Activated T-cell treated with anti-CD3 and anti-CD28 coated beads, Interleukin-2, amount 50 U/mL, for 24 hours (primary cell): ENCODE measurements around the gene ITIH5.
A peak's percentile ranks its signal among the peaks of the same experiment; 100 is the strongest.
"Not testable (repeated sequence)": the region's sequence is repeated elsewhere in the genome, so short reads cannot be mapped to it uniquely, and the experiment has no call there.

ENCODE experiments used
- DNase-seq: peaks from one replicate; pipeline ENCODE4 v3.0.0-alpha.2; 2020
- H3K27ac Mint-ChIP-seq: 2 replicates; pipeline ENCODE4 v1.8.0; 2020; ENCODE audit warnings: mild to moderate bottlenecking, mixed read lengths
- H3K27me3 Mint-ChIP-seq: 2 replicates; pipeline ENCODE4 v1.8.0; 2020; ENCODE audit warnings: mixed read lengths
- H3K36me3 Mint-ChIP-seq: 2 replicates; pipeline ENCODE4 v1.8.0; 2020; ENCODE audit warnings: low read depth, mixed read lengths
- H3K4me1 Mint-ChIP-seq: 2 replicates; pipeline ENCODE4 v1.8.0; 2020; ENCODE audit warnings: low read depth, mixed read lengths
- H3K4me3 Mint-ChIP-seq: 2 replicates; pipeline ENCODE4 v1.8.0; 2020; ENCODE audit warnings: mild to moderate bottlenecking, moderate library complexity, mixed read lengths
- H3K9me3 Mint-ChIP-seq: 2 replicates; pipeline ENCODE4 v1.8.0; 2020; ENCODE audit warnings: mixed read lengths

Gene ITIH5

DNA sequence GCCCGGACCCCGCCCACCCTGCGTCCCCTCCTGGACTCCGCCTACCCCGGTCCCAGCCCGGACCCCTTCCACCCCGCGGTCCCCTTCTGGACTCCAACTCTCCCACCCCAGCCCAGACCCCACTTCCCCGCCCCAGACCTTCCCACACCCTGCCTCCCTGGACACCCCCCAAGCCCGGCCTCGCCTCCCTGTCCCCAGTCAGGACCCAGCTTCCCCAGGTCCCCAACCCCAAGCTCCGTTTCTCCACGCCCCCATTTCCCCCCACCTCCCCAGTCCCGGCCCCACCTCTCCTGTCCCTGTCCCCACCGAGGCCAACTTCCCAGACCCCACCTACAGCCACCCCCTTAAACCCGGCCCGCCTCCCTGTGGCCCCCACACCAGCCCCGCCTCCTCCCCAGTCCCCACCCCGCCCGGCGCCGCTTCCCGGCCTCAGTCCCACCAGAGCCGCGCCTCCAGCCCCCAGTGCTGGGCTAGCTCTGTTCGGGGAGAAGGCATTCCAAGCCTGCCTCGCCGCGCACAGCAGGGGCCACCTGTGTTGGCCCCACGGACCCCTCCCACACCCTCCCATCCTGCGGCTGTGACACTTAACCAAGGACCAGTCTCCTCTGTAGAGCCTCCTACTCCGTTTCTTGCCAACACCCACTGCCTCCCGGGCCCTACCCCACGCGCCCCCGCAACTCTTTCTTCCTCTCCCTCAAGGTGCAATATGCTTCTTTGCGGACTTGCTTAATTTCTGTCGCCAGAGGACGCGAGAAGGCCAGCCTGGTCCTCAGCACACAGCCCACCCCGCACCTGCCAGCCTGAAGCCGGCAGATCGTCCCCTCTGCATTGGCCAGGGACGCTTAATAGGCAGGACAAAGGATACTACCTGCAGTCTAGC, 736 bp upstream of the ITIH5 start:
- H3K4me1 Mint-ChIP-seq = peaks cover 13% of the 10 kb centered on the region
- H3K9me3 Mint-ChIP-seq = no peaks in the 10 kb centered on the region
- H3K4me3 Mint-ChIP-seq = peak overlapping the region; percentile 63
- H3K36me3 Mint-ChIP-seq = no peaks in the 10 kb centered on the region
- no peak overlapping the region for H3K27ac Mint-ChIP-seq
- peaks cover 74% of the 10 kb centered on the region for H3K27me3 Mint-ChIP-seq
- DNase-seq = no peak

DNA sequence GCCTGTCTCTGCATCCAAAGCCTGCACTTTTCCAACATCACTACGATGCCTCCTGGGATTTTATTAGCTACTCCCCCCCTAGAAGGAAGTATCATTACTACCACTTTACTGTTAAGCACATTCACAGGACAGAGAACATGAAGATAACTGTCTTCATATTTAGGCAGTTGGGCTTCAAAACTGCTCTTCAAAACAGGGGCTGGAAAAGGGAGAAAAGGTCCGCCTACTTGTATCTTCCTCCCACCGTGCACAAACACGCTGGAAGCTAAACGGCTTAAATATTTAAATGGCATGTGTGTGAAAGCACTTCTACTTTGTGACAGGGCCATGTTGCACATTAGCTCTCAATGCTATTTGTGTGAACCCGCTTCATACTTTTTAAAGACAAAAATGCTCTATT, 999 bp downstream of the ITIH5 start:
- H3K36me3 Mint-ChIP-seq = no peaks in the 10 kb centered on the region
- H3K4me3 Mint-ChIP-seq = peak overlapping the region; percentile 66
- H3K27ac Mint-ChIP-seq = no peak overlapping the region
- DNase-seq = no peak
- H3K27me3 Mint-ChIP-seq = peaks cover 77% of the 10 kb centered on the region
- H3K9me3 Mint-ChIP-seq = no peaks in the 10 kb centered on the region
- peaks cover 13% of the 10 kb centered on the region for H3K4me1 Mint-ChIP-seq

- H3K4me1 Mint-ChIP-seq = peaks cover 13% of the 10 kb centered on the region
- no peak overlapping the region for H3K27ac Mint-ChIP-seq
- no peaks in the 10 kb centered on the region for H3K36me3 Mint-ChIP-seq
- H3K27me3 Mint-ChIP-seq = peaks cover 78% of the 10 kb centered on the region
- H3K4me3 Mint-ChIP-seq = no peak overlapping the region
- no peaks in the 10 kb centered on the region for H3K9me3 Mint-ChIP-seq
- no peak for DNase-seq
Observed at GRCh38 chr10:7664707-7665106, 2.1 kb downstream of the ITIH5 start.

DNA sequence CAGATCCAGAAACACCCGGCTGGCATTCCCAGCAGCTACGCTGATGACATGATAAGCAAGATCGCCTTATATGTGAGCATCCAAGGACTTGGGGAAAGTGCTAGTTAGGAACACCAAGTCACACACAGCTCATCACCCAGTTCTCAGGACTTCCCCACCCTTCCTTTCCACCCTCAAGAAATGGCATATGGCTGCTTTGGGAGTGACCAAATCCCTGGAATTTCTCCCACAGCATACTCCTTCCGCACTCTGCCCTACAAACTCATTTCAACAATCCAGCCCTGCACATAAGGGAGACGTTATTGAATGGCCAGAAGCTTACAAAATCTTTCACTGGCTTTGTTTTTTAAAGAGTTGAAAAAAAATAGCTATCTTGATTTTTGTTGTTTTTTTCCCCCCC, 4.2 kb downstream of the ITIH5 start:
- DNase-seq = no peak
- H3K9me3 Mint-ChIP-seq = no peaks in the 10 kb centered on the region
- H3K27ac Mint-ChIP-seq = no peak overlapping the region
- H3K36me3 Mint-ChIP-seq = no peaks in the 10 kb centered on the region
- H3K27me3 Mint-ChIP-seq = peaks cover 69% of the 10 kb centered on the region
- no peak overlapping the region for H3K4me3 Mint-ChIP-seq
- H3K4me1 Mint-ChIP-seq = peaks cover 10% of the 10 kb centered on the region

DNA sequence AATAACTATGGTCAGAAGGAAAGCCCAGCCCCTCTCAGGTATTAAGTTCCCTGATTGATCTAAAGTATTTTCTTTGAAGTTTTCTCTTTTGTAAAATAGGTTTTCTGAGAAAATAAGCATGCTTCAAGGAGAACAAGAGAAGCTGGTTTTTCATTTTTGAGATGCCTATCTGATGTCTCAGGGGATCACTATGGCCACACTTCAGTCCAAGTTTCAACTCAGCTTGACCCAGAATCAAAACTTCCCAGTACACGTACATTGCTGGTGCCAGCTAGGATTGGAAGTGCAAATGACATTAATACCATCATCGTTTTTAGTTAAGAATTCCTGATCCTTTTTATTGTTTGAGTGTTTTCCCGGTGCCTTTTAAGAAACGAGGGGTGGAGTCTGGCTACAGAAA, 7.2 kb downstream of the ITIH5 start:
- DNase-seq = no peak
- H3K27ac Mint-ChIP-seq = no peak overlapping the region
- peaks cover 53% of the 10 kb centered on the region for H3K27me3 Mint-ChIP-seq
- H3K4me3 Mint-ChIP-seq = no peak overlapping the region
- no peaks in the 10 kb centered on the region for H3K4me1 Mint-ChIP-seq
- no peaks in the 10 kb centered on the region for H3K36me3 Mint-ChIP-seq
- no peaks in the 10 kb centered on the region for H3K9me3 Mint-ChIP-seq

DNA sequence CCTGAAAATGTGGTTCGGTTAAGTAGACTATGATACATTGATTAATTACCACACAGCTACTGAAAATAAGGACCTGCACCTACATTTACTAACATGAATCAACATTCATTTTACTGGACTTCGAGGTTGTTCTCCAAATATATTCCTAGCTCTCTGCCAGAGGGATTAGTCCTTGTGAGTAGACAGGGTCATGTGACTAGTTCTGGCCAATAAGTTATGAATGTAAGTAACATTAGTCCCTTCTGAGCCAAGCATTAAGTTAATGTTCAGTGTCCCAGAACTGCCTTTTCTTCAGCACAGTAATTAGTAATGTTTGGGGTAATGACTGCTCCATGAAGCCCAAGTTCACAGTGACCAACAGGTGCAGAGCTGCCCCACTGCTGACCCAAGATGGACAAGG, 9.2 kb downstream of the ITIH5 start:
- peaks cover 42% of the 10 kb centered on the region for H3K27me3 Mint-ChIP-seq
- H3K36me3 Mint-ChIP-seq = no peaks in the 10 kb centered on the region
- H3K27ac Mint-ChIP-seq = no peak overlapping the region
- no peaks in the 10 kb centered on the region for H3K9me3 Mint-ChIP-seq
- DNase-seq = no peak
- no peaks in the 10 kb centered on the region for H3K4me1 Mint-ChIP-seq
- H3K4me3 Mint-ChIP-seq = no peak overlapping the region

GRCh38 chr10:7657079-7657478, 9.7 kb downstream of the ITIH5 start:
- H3K4me1 Mint-ChIP-seq, H3K9me3 Mint-ChIP-seq, H3K4me3 Mint-ChIP-seq, H3K36me3 Mint-ChIP-seq, H3K27ac Mint-ChIP-seq, DNase-seq: not testable (repeated sequence)
- peaks cover 38% of the 10 kb centered on the region for H3K27me3 Mint-ChIP-seq

- Mint-ChIP-seq H3K4me3 (no peak overlapping the region), H3K36me3 (no peaks in the 10 kb centered on the region), H3K27ac (no peak overlapping the region), H3K27me3 (peaks cover 15% of the 10 kb centered on the region), H3K4me1 (no peaks in the 10 kb centered on the region), H3K9me3 (no peaks in the 10 kb centered on the region)
- DNase-seq = no peak
Observed at GRCh38 chr10:7651853-7652470, 14.8 kb downstream of the ITIH5 start.

GRCh38 chr10:7649673-7650300, 17.0 kb downstream of the ITIH5 start:
- no peaks in the 10 kb centered on the region for H3K9me3 Mint-ChIP-seq
- no peak overlapping the region for H3K27ac Mint-ChIP-seq
- no peaks in the 10 kb centered on the region for H3K36me3 Mint-ChIP-seq
- no peak overlapping the region for H3K4me3 Mint-ChIP-seq
- no peaks in the 10 kb centered on the region for H3K4me1 Mint-ChIP-seq
- peaks cover 19% of the 10 kb centered on the region for H3K27me3 Mint-ChIP-seq
- DNase-seq = no peak

DNA sequence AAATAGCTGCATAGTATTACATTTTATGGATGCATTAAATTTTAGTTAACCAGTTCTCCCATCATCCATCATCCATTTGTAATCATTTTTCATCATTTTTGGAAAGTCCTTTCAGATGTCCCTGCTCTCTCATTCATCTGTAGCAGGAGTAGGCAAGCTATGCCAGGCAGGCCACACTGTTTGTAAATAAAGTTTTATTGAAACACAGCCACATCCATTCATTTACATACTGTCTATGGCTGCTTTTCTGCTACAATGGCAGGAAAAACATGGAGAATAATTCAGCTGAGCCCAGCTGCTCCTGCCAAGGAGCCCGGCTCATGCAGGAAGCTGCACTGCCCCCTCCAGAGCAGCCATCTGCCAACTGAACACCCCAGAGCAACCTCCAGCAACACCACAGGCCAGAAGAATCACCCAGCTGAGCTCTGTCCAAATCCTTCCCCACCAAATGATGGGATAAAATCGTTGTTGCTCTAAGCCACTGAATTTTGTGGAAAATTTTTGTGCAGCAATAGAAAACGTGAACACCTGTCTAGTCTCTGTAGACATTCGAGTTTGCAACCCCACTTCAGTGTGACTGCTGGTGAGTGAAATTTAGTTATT, 19.6 kb downstream of the ITIH5 start:
- Mint-ChIP-seq H3K9me3 (no peaks in the 10 kb centered on the region), H3K27ac (no peak overlapping the region), H3K36me3 (no peaks in the 10 kb centered on the region), H3K4me1 (no peaks in the 10 kb centered on the region), H3K4me3 (no peak overlapping the region), H3K27me3 (peaks cover 15% of the 10 kb centered on the region)
- DNase-seq = no peak

- no peak overlapping the region for H3K4me3 Mint-ChIP-seq
- H3K27ac Mint-ChIP-seq = no peak overlapping the region
- peaks cover 26% of the 10 kb centered on the region for H3K27me3 Mint-ChIP-seq
- no peaks in the 10 kb centered on the region for H3K9me3 Mint-ChIP-seq
- H3K36me3 Mint-ChIP-seq = no peaks in the 10 kb centered on the region
- no peak for DNase-seq
- H3K4me1 Mint-ChIP-seq = no peaks in the 10 kb centered on the region
Observed at GRCh38 chr10:7642491-7643011, 24.2 kb downstream of the ITIH5 start.

- Mint-ChIP-seq H3K4me1 (no peaks in the 10 kb centered on the region), H3K27me3 (peaks cover 25% of the 10 kb centered on the region), H3K27ac (no peak overlapping the region), H3K9me3 (no peaks in the 10 kb centered on the region), H3K4me3 (no peak overlapping the region), H3K36me3 (no peaks in the 10 kb centered on the region)
- DNase-seq = no peak
Observed at GRCh38 chr10:7635408-7636125, 31.2 kb downstream of the ITIH5 start.

DNA sequence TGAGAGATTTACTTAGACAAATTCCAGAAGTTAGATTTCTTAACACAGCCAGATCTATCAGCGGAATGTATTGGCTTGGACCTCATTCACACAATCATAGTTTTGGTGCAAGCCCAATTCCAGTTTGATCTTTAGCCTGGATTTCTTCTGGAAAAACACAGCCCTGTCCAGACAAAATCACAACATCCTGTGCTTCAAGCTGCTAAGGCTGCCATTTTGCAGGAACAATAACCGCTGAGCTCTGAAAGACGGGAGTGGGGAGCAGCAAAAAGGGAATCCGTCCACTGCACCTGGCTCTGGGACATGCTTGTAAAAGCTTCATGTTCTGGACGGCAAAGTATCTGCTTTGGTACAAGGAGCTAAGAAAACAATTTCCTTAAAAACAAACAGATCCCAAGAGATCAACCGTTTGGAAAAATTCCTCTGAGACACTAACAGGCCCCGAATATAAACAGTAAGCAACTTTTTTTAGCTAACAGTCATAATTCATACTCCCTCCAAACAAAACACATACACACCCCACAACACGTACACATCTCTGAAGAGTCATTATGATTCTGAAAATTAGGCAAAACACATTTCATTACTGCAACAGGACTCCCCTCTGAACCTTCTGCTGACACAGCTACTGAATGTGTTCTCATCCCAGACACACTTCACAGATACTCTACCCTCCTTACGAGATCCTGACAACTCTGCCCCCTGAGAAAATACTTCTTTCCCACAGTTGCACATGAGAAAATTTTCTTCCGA, 32.4 kb downstream of the ITIH5 start:
- Mint-ChIP-seq H3K4me1 (no peaks in the 10 kb centered on the region), H3K36me3 (no peaks in the 10 kb centered on the region), H3K27me3 (peaks cover 24% of the 10 kb centered on the region), H3K27ac (no peak overlapping the region), H3K4me3 (no peak overlapping the region), H3K9me3 (no peaks in the 10 kb centered on the region)
- DNase-seq = no peak
